Mesendoderm (in vitro differentiated cells): ENCODE measurements around the gene PAQR6.

Experiments
- DNase-seq: peaks from one replicate; pipeline ENCODE4 v3.0.0; 2013
- H2AK5ac ChIP-seq: 2 replicates; pipeline ENCODE4 v1.6.1; 2013; ENCODE audit warnings: low read length, inconsistent platforms
- H2BK120ac ChIP-seq: 2 replicates; pipeline ENCODE4 v1.6.1; 2013; ENCODE audit warnings: low read depth, mild to moderate bottlenecking, low read length, moderate library complexity, mixed read lengths
- H2BK15ac ChIP-seq: replicated peaks from 2 replicates; pipeline ENCODE4 v1.6.1; 2013; ENCODE audit warnings: low read depth, mild to moderate bottlenecking, moderate library complexity
- H2BK5ac ChIP-seq: 2 replicates; pipeline ENCODE4 v1.6.1; 2013; ENCODE audit warnings: low read length, inconsistent platforms
- H3K18ac ChIP-seq: 2 replicates; pipeline ENCODE4 v1.6.1; 2013; ENCODE audit warnings: mild to moderate bottlenecking, low read length, mixed read lengths
- H3K23ac ChIP-seq: one replicate; pipeline ENCODE4 v1.6.1; 2013; ENCODE audit warnings: low read length
- H3K27ac ChIP-seq: 2 replicates; pipeline ENCODE4 v1.5.1; 2013; ENCODE audit warnings: low read depth, mild to moderate bottlenecking, inconsistent platforms, low read length, moderate library complexity
- H3K27me3 ChIP-seq: 2 replicates; pipeline ENCODE4 v1.6.1; 2013; ENCODE audit warnings: low read length, control low read depth, mild to moderate bottlenecking, inconsistent platforms; ENCODE audit not compliant: insufficient read depth, poor library complexity
- H3K36me3 ChIP-seq: 2 replicates; pipeline ENCODE4 v1.6.1; 2013; ENCODE audit warnings: low read length, inconsistent platforms; ENCODE audit not compliant: control insufficient read depth, insufficient read depth
- H3K4ac ChIP-seq: one replicate; pipeline ENCODE4 v1.6.1; 2013; ENCODE audit warnings: low read depth, mild to moderate bottlenecking, low read length, moderate library complexity
- H3K4me1 ChIP-seq: 2 replicates; pipeline ENCODE4 v1.6.1; 2013; ENCODE audit warnings: low read depth, low read length, inconsistent platforms; ENCODE audit not compliant: control insufficient read depth
- H3K4me2 ChIP-seq: 2 replicates; pipeline ENCODE4 v1.6.1; 2013; ENCODE audit warnings: low read length
- H3K4me3 ChIP-seq: 2 replicates; pipeline ENCODE4 v1.5.1; 2013; ENCODE audit warnings: mild to moderate bottlenecking, low read length
- H3K56ac ChIP-seq: one replicate; pipeline ENCODE4 v1.6.1; 2013; ENCODE audit warnings: low read length
- H3K79me1 ChIP-seq: 2 replicates; pipeline ENCODE4 v1.6.1; 2013; ENCODE audit warnings: low read length, inconsistent platforms
- H3K79me2 ChIP-seq: 2 replicates; pipeline ENCODE4 v1.6.1; 2013; ENCODE audit warnings: mild to moderate bottlenecking, low read length; ENCODE audit not compliant: control insufficient read depth, insufficient read depth
- H3K9ac ChIP-seq: 2 replicates; pipeline ENCODE4 v1.6.1; 2013; ENCODE audit warnings: low read length, inconsistent platforms
- H4K5ac ChIP-seq: one replicate; pipeline ENCODE4 v1.6.1; 2013; ENCODE audit warnings: low read length
- H4K8ac ChIP-seq: one replicate; pipeline ENCODE4 v1.6.1; 2013; ENCODE audit warnings: low read depth, mild to moderate bottlenecking, control low read depth, low read length, moderate library complexity
- whole genome bisulfite sequencing: extraction: QIAGEN DNeasy Blood & Tissue Kit; methylation state at CpG from one replicate; pipeline ENCODE4 v1.1.7; 2013; ENCODE audit warnings: low lambda C conversion rate, missing lambda C conversion rate; ENCODE audit not compliant: insufficient coverage; ENCODE audit errors: extremely low coverage; 5-methylcytosine and 5-hydroxymethylcytosine counted together

PAQR6 gene

DNA sequence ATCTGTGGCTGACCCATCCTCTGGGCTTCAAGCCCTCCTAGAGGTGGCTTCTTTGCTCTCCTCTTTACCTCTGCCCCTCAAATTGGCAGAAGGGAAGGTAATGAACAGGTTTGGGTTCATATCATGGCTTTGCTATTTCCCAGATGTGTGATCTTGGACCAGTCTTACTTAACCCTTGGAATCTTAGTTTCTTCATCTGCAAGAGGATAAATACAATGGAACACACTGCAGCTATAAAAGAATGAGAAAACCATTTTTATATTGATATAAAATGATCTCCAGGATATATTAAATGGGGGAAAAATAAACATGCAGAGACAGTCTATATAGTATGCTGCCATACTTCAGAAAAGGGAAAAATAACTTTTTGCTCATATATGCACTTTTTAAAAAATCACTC is 42.0 kb upstream of the PAQR6 start:
- Histone ChIP-seq H3K79me1 (peaks cover 2% of the 10 kb centered on the region), H2BK15ac (no peak overlapping the region), H3K4ac (no peak overlapping the region), H3K27me3 (no peaks in the 10 kb centered on the region), H3K56ac (no peak overlapping the region), H2BK5ac (no peak overlapping the region), H3K18ac (no peak overlapping the region), H3K4me2 (no peak overlapping the region), H3K4me1 (peaks cover under 1% of the 10 kb centered on the region), H3K27ac (no peak overlapping the region), H3K4me3 (no peak overlapping the region), H4K8ac (no peak overlapping the region), H4K5ac (no peak overlapping the region), H3K9ac (no peak overlapping the region), H2BK120ac (no peak overlapping the region), H3K79me2 (no peaks in the 10 kb centered on the region), H3K36me3 (no peaks in the 10 kb centered on the region), H2AK5ac (no peak overlapping the region), H3K23ac (no peak overlapping the region)
- DNase-seq = no peak

DNA sequence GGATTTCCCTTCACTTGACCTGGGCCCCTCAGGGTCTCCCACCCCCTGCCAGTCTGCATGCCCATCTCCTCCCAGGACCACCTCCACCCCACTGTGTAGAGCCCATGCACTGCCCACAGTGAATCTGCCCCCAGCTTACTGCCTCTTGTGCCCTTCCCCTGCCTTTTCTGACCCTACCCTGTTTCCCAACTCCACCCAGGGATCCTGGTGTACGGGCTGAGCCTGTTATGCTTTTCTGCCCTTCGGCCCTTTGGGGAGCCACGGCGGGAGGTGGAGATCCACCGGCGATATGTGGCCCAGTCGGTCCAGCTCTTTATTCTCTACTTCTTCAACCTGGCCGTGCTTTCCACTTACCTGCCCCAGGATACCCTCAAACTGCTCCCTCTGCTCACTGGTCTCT is 38.2 kb upstream of the PAQR6 start:
- H4K5ac ChIP-seq = no peak overlapping the region
- no peaks in the 10 kb centered on the region for H3K4me1 ChIP-seq
- H3K4ac ChIP-seq = no peak overlapping the region
- H3K79me1 ChIP-seq = peaks cover 5% of the 10 kb centered on the region
- no peak overlapping the region for H3K18ac ChIP-seq
- H4K8ac ChIP-seq = no peak overlapping the region
- H3K56ac ChIP-seq = no peak overlapping the region
- no peak for DNase-seq
- peaks cover 12% of the 10 kb centered on the region for H3K79me2 ChIP-seq
- no CpG with 5 or more reads among the region's 8 CpGs for WGBS
- no peaks in the 10 kb centered on the region for H3K27me3 ChIP-seq
- no peak overlapping the region for H3K27ac ChIP-seq
- no peak overlapping the region for H3K9ac ChIP-seq
- no peak overlapping the region for H3K4me2 ChIP-seq
- H2BK120ac ChIP-seq = no peak overlapping the region
- no peak overlapping the region for H2AK5ac ChIP-seq
- no peak overlapping the region for H3K23ac ChIP-seq
- no peak overlapping the region for H2BK5ac ChIP-seq
- H3K36me3 ChIP-seq = no peaks in the 10 kb centered on the region
- H3K4me3 ChIP-seq = no peak overlapping the region
- no peak overlapping the region for H2BK15ac ChIP-seq

DNA sequence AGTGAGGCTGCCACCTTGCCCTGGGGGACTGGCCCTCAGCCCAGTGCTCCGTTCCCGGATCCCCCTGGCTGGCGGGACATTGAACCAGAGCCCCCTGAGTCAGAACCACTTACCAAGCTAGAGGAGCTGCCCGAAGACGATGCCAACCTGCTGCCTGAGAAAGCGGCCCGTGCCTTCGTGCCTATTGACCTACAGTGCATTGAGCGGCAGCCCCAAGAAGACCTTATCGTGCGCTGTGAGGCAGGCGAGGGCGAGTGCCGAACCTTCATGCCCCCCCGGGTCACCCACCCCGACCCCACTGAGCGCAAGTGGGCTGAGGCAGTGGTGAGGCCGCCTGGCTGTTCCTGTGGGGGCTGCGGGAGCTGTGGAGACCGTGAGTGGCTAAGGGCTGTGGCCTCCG is 37.6 kb upstream of the PAQR6 start:
- no CpG with 5 or more reads among the region's 21 CpGs for whole genome bisulfite sequencing
- Histone ChIP-seq H4K8ac (no peak overlapping the region), H3K23ac (no peak overlapping the region), H2AK5ac (no peak overlapping the region), H3K4me2 (no peak overlapping the region), H3K27ac (no peak overlapping the region), H3K79me2 (peaks cover 19% of the 10 kb centered on the region), H3K79me1 (peaks cover 5% of the 10 kb centered on the region), H3K36me3 (no peaks in the 10 kb centered on the region), H3K4me1 (no peaks in the 10 kb centered on the region), H2BK15ac (no peak overlapping the region), H4K5ac (no peak overlapping the region), H3K9ac (no peak overlapping the region), H3K56ac (no peak overlapping the region), H3K4me3 (no peak overlapping the region), H3K18ac (no peak overlapping the region), H2BK120ac (no peak overlapping the region), H3K27me3 (no peaks in the 10 kb centered on the region), H3K4ac (no peak overlapping the region), H2BK5ac (no peak overlapping the region)
- DNase-seq = no peak

DNA sequence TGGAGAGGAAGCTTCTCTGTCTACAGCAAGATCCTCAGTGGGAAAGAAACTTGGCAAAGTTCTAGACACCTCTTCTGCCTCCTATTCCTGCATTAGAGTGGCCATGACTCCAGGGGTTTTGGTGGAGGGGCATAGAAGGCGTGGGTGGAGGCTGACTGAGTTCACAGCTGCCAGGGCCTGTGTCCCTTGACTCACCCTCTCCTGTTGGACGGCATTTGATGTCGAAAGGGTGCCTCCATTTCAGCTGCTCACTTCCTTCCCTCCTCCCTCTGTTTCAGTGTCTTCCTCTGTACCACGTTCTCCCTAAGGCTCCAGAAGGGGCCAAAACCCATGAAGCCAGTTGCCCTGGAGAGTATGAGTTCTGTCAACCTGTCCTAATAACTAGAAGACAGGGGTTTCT is 36.9 kb upstream of the PAQR6 start:
- DNase-seq = no peak
- Histone ChIP-seq H4K5ac (no peak overlapping the region), H3K79me2 (peaks cover 25% of the 10 kb centered on the region), H3K36me3 (no peaks in the 10 kb centered on the region), H2BK5ac (no peak overlapping the region), H3K23ac (no peak overlapping the region), H3K79me1 (peaks cover 10% of the 10 kb centered on the region), H3K56ac (no peak overlapping the region), H2AK5ac (no peak overlapping the region), H2BK120ac (no peak overlapping the region), H3K4me3 (no peak overlapping the region), H3K4ac (no peak overlapping the region), H3K9ac (no peak overlapping the region), H2BK15ac (no peak overlapping the region), H3K4me2 (no peak overlapping the region), H4K8ac (no peak overlapping the region), H3K27me3 (no peaks in the 10 kb centered on the region), H3K27ac (no peak overlapping the region), H3K18ac (no peak overlapping the region), H3K4me1 (no peaks in the 10 kb centered on the region)
- WGBS = no CpG with 5 or more reads among the region's 4 CpGs

DNA sequence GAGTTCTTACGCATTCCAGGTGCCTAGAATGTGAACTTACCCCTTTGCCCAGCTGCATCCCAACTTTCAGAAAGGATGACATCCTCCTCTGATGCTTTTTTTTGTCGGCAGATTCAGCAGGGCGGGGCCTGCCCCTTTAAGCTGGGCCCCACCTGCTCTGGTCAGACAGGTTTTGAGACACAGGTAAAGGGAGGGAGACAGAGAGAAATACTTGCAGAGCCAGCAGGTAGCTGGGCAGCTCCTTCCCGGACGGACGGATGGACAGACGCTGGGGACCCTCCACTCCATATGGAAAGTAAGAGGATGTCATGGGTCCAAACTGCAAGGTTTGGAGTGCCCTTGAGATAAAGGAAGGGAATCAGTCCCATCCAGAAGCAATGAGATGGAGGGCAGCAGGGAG is 36.3 kb upstream of the PAQR6 start, which contains the start of gene TMEM79:
TSS of gene TMEM79 (plus strand) at position 214 of the 400 bp plus-strand sequence. CDS start 902 bp downstream, outside the sequence.
- H3K18ac ChIP-seq = no peak within 1 kb of the TSS
- no peak within 1 kb of the TSS for H3K4me3 ChIP-seq
- no peaks in the 10 kb centered on the region for H3K27me3 ChIP-seq
- peaks cover 30% of the 10 kb centered on the region for H3K79me2 ChIP-seq
- H3K36me3 ChIP-seq = no peaks in the 10 kb centered on the region
- H3K4me2 ChIP-seq = peak within 1 kb of the TSS; percentile 12
- H3K9ac ChIP-seq = peak within 1 kb of the TSS; percentile 63
- no peaks in the 10 kb centered on the region for H3K4me1 ChIP-seq
- no peak within 1 kb of the TSS for H2BK5ac ChIP-seq
- H3K23ac ChIP-seq = no peak within 1 kb of the TSS
- no peak within 1 kb of the TSS for H2BK120ac ChIP-seq
- no peak within 1 kb of the TSS for H3K4ac ChIP-seq
- DNase-seq = no peak
- H2BK15ac ChIP-seq = no peak within 1 kb of the TSS
- no peak within 1 kb of the TSS for H2AK5ac ChIP-seq
- peaks cover 12% of the 10 kb centered on the region for H3K79me1 ChIP-seq
- H3K56ac ChIP-seq = peak within 1 kb of the TSS; percentile 74
- no CpG with 5 or more reads among the region's 7 CpGs for WGBS
- H4K5ac ChIP-seq = no peak within 1 kb of the TSS
- H3K27ac ChIP-seq = no peak within 1 kb of the TSS
- H4K8ac ChIP-seq = no peak within 1 kb of the TSS

DNA sequence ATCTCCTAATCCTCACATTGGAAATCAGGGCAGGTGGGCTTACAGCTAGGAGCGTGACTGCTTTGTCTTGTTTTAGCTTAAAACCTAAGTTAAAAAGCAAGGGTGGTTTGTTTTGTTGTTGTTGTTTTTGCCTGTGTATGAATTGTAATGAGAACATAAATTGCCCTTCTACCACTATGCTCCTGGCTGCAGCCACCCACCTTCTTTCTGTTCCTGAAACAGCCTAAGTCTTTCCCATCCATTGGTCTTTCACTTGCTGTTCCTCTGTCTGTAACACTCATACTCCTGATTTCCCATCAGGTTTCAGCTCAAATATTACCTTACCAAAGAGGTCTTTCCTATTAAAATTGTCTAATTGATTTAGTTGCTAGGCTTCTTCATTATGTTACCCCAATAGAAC is 35.7 kb upstream of the PAQR6 start:
- Histone ChIP-seq H3K27me3 (no peaks in the 10 kb centered on the region), H2BK15ac (no peak overlapping the region), H3K27ac (no peak overlapping the region), H3K36me3 (no peaks in the 10 kb centered on the region), H4K8ac (no peak overlapping the region), H2BK5ac (no peak overlapping the region), H2BK120ac (no peak overlapping the region), H3K23ac (no peak overlapping the region), H3K4me2 (no peak overlapping the region), H4K5ac (no peak overlapping the region), H3K79me1 (peaks cover 16% of the 10 kb centered on the region), H3K79me2 (peaks cover 34% of the 10 kb centered on the region), H3K4ac (no peak overlapping the region), H3K18ac (no peak overlapping the region), H3K4me3 (no peak overlapping the region), H3K56ac (peak overlapping the region; percentile 74), H2AK5ac (no peak overlapping the region), H3K4me1 (no peaks in the 10 kb centered on the region), H3K9ac (peak overlapping the region; percentile 63)
- WGBS = no CpG with 5 or more reads among the region's 1 CpG
- no peak for DNase-seq
